Measurements from ENCODE around the gene CATSPER4.

Gene CATSPER4

DNA sequence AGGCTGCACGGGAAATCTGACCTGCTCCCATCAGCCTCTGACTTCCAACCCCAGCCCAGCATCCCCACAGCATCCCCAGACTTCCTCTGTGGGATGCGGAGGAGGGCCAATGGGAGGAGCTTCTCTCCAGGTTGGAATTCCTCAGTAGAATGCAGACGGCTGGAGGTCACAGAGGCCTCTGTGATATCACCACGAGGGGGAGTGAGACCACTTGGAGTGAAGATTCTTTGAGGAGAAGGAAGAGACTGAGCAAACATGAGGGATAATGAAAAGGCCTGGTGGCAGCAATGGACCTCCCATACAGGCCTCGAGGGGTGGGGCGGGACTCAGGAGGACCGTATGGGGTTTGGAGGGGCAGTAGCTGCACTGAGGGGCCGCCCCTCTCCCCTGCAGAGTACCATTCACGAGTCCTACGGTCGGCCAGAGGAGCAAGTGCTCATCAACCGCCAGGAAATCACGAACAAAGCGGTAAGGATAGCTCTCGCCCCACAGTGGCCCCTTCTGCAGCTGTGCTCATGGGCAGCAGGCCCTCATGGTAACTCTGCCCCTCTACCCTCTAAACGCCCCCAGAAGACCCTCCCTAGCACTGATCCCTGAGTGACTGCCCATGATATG is at the start of gene CATSPER4:
Gene CATSPER4, plus strand, starts transcription at position 230 of the 615 bp plus-strand sequence. Its CDS starts 26 bp downstream, at position 256.
- no peak for DNase-seq (ENCODE audit: low read depth in 2 of 2)

DNA sequence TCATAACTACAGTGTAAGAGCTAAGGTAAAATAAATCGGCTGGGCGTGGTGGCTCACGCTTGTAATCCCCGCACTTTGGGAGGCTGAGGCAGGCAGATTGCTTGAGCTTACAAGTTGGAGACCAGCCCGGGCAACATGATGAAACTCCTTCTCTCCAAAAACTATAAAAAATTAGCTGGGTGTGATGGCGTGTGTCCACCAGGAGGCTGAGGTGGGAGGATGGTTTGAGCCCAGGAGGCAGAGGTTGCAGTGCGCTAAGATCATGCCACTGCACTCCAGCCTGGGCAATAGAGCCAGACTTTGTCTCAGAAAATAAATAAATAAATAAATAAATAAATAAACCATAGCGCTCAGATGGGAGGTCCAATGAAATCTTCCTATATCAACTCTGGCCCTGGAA is 48.2 kb upstream of the CATSPER4 start:
- DNase-seq (ENCODE audit: low read depth in 2 of 2): no peak

DNA sequence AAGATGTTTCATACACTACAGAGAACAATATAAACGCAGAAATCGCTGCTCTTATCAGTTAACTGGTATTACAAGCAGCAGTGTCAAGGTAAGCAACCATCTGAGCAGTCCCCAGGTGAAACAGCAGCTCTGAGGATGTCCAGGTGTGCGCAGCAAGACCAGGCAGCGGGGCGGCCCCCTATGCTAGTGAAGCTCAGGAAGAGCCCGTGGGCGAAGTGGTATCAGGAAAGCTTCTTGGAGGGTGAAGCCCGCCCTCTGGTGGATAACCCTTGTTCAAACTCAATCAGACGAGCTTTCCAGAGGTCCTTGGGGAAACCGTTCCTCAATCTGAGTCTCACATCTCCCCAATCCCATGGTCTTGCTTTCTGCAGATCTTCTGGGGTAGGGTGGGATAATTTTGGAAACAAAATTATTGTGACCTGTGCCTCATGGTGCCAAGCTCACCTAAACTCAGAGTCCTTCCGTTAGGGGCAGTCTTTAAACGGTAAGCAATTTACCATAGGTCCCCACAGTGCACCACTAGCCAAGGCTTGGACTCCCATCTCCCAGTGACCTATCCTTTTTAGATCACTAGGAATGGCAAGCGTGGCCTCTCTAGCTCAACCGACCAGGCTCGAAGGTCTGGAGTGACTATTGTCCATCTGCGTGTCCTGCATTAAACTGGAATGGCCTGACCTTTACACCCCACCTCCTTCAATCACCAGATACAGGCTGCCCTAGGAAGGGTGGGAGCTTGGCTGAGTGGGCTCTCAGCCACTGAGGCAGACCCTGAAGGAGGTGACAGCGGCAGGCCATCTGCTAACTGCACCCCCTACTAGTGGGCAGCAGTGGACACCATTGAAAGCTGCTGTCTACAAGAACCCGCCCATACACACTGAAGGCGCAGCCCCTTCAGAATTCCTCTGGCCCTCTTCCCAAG is 45.1 kb upstream of the CATSPER4 start:
- peak; percentile 51 to 75 for DNase-seq (ENCODE audit: low read depth in 2 of 2)

DNA sequence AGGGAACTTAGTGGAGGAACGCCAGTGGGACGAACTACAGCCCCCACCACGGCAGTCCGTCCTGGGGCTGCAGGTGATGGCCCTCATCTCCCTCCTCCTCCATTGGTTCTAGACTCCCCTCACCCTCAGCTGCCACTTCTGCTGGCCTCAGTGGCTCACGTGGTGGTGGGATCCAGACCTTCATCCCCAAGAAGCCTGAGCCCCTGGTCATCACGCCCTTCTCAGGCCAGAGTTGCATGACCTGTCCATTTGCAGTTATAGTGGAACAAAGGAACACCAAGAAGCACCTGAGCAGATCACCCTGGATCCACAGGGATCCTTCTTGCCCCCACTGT is 44.5 kb upstream of the CATSPER4 start:
- DNase-seq (ENCODE audit: low read depth in 2 of 2): no peak

DNA sequence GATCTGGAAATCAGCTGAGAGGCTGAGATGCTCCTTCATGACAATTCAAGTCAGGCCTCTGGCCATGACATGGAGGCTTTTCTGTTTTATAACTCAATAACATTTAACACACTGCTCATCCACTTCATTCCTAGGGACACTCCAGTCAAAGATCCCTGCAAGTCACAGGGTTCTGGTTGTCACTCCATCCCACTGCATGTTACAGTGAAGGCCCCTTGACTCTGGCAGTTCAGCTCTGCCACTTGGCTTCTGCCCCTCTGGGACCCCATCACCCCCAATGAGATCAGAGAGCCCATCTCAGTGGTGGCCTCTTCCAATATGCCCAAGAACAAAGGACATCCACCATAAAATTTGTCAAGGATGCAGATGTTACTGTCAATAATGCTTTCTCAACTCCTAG is 41.5 kb upstream of the CATSPER4 start:
- DNase-seq (ENCODE audit: low read depth in 2 of 2): no peak

DNA sequence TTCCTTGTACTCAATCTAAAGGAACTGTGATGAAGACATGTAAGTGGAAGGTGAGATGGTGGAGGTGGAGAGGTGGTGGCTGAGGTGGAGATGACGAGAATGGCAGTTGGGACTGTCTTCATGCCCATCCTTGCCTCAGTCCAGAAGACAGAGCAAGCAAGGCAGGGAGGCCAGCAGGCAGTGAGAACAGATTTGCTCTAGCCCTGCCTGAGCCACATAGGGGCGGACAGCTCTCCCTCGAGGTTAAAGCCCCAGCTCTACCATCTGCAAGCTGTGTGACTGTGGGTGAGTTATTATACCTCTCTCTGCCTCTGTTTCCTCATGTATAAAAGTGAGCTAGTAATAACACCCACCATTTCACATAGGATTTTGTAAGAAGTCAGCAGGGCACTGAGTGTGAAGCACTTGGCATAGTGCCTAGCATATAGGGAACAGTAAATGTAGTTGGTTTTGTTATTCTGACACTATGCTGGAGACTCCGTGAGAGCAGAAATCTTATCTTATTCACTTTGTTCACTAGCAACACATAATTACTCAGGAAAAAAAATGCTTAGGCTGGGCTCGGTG is 36.4 kb upstream of the CATSPER4 start:
- DNase-seq (ENCODE audit: low read depth in 2 of 2): no peak

DNA sequence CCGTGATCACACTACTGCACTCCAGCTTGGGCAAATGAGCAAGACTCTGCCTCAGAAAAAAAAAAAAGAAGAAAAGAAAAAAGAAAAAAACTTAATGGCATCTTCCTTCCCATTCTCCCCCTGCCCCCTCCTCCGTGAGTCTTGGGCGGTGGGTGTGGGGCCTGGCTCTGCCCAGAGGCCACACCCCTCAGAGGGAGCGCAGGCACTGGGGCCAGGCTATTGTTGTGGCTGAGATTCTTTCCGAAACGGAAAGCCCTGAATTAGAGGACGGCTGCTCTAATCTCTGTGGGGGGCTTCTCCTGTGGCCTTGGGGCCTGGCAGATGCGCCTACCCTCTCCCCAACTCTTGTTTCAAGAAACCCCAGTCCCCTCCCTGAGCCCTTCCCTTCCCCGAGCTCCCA is 35.7 kb upstream of the CATSPER4 start:
- DNase-seq (ENCODE audit: low read depth in 2 of 2): no peak

DNA sequence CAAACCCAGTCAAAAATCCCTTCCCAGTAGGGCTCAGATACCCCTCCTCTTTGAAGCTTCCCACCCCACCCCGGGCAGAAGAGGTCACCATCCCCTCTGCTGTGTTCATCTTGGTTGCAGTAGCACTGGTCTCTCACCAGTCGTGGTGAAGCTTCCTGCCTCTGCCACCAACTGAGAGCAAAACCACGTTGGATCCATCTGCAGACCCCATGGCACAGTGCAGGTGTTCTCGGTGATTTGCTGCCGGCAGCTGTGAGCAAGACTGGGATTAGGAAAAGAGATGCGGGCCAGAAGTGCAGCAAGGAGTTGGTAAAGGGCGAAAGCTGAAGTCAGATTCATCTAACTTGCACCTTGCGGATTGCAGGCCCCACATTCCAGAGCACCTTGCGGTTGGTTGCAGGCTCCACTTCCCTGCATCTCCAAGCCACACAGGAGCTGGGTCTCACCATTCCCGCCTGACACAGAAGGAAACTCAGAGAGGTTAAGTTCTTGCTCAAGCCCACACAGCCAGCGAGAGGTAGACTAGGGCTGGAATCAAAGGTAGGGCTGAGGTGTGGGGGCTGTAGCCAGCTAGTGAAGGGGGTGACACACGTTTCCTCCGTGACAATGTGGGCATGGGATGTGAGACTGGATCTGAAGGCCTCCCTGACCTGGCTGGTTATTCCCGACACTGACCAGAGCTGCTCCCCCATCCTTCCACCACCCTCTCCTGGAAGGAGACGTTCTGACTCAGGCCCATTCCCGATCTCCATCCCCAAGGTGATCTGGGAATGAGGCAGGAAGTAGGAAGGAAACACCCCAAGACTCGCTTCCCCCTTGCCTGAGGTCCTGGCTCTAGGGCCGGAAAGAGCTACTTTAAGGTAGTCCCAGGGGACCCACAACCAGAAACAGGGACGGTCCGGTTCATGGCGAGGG is 34.8 kb upstream of the CATSPER4 start:
- DNase-seq (ENCODE audit: low read depth in 2 of 2): no peak

DNA sequence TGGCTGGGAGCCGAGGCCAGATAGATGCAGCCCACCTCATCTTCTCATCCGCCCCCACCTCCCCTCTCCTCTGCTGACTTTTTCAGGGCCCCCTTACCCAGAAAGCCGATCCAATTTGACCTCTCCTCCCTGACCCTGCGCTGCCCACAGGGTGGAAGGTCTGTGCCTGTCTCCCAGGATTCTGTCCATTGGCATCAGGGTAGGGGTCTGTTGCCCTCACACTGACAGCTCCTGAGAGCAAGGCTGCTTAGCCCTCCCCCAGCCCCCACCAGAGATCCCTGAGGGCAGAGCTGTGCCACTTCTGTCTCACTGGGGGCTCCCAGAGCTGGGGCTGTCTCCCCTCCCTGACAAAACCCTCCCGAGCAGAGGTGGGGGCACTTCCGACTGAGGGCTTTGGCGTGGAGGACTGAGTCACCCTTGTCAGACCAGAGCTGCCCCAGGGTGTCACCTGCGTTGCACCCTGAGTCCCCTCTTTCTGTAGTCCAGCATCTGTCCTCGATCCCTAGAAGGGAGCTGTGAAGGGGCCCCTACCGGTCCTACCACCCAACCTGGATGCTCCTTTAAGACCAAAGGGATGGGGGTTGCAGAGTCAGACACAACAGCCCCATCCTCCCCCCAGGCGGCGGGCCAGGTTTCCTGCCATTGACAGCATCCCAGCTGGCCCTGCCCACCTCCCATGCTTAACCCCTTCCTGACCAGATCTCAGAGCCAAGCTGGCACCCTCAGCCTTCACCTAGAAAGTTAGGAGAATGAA is 33.9 kb upstream of the CATSPER4 start:
- no peak for DNase-seq (ENCODE audit: low read depth in 2 of 2)

DNA sequence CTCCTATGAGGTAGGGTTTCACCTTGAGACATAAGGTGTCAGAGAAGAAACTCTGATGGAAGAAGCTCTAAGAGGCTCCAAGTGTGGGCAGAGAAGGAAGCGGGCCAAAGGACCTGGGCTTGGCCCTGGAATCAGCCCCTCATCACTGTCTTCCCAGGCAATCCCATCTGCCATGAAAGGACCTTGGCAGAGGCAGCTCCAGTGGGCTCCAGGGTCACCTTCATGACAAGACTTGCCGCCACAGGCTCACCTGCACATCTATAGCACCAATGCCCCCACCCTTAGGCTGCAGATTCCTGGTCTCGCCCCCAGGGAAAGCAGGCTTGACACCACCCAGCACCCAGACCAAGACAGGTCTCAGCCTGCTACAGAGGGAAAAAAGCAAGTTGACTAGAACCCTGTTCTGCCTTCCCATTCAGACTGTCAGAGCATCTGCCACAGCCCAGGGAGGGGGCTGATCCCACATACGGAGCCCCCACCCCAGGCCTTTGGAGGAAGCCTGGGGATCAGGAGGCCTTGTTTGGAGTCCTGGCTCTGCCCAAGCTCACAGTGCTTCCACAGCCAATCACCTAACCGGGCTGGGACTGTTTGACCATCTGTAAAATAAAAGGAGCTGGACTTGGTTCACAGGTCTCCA is 32.0 kb upstream of the CATSPER4 start:
- no peak for DNase-seq (ENCODE audit: low read depth in 2 of 2)

DNA sequence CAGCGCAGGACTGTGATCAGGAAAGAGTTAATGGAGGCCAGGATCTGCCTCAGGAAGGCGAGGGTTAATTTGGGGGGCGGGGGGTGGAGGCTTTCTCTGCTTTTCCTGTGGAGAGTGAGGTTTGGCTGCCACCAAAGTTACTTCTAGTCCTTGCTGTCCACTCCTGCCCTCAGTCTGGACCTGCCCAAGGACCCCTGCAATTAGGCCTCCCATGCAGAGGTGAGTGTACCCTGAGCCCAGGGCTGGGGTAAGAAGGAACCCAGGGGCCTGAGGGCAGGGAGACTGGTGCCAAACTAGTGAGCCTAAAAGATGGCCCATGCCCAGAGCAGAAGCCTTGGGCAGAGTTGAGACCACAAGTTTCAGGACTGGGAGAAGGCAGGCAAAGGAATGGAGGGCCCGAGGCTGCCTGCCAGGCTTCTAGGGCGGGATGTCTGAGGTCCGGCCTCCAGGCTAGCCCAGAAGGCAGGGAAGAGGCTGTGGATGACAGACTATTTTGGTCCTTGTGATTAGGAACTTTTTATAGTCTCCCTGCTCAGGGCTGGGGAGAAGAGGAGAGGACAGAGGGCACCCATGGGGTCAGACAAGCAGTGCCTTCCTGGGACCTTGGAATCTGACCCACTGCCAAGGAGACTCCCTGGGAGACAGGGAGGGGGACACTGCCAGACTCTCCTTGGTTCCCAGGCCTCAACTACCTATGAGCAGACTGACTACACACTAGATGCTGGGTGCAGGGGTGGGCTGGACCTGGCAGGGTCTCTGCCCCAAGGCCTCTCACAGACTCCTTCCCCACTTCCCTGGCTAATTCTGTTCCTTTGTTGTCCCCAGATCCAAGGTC is 31.3 kb upstream of the CATSPER4 start, which contains the start of gene FAM110D:
Gene FAM110D, plus strand, starts transcription at position 172 of the 835 bp plus-strand sequence. CDS start 2,213 bp downstream, outside the sequence.
- DNase-seq (ENCODE audit: low read depth in 2 of 2): no peak

DNA sequence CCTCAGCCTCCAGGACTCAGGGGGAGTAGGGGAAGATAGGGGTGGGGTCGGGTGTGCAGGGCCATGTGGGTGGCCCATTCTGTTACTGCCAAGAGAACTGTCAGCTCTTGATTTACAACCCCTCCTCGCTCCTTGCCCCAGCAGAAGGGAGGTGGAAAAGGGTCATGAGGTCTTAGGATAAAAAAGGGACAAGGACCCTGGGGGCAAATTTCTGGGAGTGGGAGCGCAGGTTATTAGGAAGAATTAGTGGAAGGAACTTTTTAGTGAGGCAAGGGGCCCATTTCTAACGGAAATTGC is 30.7 kb upstream of the CATSPER4 start:
- DNase-seq (ENCODE audit: low read depth in 2 of 2): no peak

DNA sequence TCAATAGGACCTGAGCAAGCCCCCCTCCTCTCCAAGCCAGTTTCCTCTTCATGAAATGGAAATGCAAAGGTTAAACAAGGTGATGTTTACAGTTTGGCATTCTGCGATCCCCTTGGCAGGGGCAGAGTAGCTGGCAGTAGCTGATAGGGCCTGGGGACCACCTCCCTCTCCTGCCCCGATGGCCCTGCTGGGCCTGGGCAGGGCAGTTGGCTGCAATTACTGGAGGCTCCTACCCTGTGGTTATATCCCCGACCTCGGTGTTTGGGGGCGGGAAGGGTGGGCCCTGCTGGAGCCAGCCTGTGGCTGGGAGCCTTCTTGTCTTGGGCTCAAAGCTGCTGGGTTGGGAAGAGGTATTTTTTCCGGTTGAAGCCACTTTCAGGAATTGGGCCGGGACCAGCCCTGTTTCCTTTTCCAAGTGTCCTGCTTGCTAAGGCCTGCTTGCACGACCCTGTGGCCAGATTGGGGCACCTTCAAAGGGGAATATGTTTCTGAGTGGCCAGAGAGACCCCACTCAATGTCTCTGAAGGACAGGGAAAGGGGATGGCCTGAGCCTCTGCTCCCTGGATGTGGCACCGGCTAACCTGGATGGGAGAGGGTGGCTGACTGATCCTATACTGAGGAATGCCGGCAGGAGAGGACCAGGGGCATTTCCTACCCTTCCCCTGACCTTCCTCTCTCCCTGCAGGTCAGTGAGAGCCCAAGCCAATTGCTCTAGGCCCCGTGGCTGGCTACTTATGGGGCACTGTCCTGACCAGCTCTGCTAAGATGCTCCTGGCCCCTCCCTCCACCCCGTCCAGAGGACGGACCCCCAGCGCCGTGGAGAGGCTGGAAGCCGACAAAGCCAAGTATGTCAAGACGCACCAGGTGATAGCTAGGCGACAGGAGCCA is 29.6 kb upstream of the CATSPER4 start:
- DNase-seq (ENCODE audit: low read depth in 2 of 2): no peak

DNA sequence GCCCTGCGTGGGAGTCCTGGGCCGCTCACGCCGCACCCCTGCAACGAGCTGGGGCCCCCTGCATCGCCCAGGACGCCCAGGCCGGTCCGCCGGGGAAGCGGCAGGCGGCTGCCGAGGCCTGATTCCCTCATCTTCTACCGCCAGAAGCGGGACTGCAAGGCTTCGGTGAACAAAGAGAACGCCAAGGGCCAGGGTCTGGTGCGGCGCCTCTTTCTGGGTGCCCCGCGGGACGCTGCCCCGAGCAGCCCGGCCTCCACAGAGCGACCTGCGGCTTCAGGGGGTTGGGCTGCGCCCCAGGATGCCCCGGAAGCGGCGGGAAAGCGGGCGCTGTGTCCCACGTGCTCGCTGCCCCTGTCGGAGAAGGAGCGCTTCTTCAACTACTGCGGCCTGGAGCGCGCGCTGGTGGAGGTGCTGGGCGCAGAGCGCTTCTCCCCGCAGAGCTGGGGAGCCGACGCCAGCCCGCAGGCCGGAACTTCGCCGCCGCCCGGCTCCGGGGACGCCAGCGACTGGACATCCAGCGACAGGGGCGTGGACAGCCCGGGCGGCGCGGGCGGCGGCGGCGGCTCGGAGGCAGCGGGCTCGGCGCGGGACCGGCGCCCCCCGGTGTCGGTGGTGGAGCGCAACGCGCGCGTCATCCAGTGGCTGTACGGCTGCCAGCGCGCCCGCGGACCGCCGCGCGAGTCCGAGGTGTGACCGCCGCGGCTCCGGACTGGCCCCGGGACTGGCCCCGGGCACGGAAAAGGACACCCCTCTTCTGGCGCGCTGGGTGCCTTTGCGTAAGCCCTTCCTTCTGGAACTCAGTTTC is 28.8 kb upstream of the CATSPER4 start:
- peak in 1 of 2 donors; percentile 39 for DNase-seq (ENCODE audit: low read depth in 2 of 2)

DNA sequence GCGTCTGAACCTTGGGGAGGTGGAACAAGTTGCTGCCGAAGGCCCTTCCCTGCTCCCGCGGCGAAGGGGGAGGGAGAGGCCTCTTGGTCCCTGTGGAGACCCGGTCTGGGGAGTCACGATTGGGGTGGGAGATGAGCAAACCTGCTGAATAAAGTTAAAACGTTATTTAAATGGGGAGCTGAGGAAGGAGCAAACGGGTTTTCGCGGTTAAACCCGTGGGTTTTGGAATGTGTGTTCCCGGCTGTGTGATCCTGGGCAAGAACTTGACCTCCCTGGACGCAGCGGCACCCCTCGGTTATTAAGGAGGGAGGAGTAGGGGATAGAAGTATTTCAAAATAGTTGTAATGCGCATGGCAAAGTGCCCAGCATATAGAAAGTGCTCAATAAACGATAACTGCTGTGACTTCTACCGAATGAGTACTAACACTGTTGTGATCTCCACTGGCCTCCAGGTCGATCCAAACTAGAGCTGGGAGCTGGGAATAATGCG is 28.1 kb upstream of the CATSPER4 start:
- DNase-seq (ENCODE audit: low read depth in 2 of 2): no peak

DNA sequence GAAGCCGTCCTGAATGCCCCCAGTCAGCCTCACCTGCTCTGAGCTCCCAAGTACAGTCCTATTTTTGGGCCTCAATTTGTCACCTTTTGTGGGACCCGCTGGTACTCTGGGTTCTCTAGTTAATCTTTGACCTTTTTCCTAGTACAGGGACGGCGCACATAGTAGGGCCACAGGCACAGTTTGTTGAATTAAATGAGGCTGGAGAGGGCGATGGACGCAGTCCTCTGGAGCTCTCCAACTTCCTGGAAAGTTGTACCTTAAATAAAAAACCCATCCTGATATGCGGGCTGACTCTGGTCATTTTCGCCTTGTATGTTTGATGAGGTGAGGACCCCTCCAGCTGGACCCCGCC is 26.7 kb upstream of the CATSPER4 start:
- DNase-seq (ENCODE audit: low read depth in 2 of 2): no peak

DNA sequence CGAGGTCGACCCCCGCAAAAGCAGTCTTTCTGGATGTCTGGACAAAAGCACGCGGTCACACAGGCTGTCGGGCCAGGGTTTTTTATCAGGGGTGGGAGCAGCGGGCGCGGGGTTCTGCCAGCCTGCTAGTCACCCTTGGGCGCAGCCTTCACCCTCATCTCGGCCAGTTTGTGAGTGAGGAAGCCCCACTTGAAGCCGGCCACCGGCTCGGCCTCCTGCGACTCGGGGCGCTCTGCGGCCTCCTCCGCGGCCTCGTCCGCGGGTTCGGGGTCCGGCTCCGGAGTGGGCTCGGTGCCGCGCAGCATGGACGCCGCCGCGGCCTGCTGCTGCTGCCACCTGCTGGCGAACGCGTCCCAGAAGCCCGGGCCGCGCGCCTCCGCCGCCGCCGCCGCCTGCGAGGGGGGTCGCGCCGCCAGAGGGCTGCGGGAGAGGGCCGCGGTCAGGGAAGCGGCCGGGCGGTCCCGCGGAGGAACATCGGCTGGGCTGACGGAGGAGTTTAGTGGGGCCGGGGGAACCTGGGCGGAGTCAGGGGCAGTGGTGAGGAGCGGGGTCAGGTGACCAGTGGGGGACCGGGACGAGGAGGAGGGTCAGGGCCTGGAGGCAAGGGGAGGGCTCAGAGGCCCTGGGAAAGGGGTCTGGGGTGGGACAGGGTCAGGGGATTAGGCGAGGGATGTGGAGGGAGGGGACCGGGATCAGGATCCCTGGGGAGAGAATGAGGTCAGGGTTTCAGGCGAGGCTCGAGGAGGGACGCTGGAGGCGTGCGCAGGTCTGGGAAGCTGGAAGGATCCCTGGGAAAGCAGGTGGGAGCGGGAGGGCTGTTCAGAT is 26.2 kb upstream of the CATSPER4 start:
- DNase-seq (ENCODE audit: low read depth in 2 of 2): peak; percentile 32 to 61
